IMR-90 (cell line): Measurements from ENCODE around the gene CD40LG. TPM values are rescaled to one million over a fixed set of nuclear protein-coding genes. Genes with fewer than 3 reads are reported as not detected.

Experiments
- ATAC-seq: fragments of 200-7000 bp; cut with Tn5 transposase; 2 replicates; pipeline ENCODE4 v1.9.1; 2020; ENCODE audit warnings: low read depth, mild to moderate bottlenecking, moderate library complexity
- BruUV-seq: library from RNA; stranded (reverse); fragments of 400-500 nt; replicated peaks from 2 replicates; lab custom pipeline; 2021; lab: Mats Ljungman, UMichigan
- CTCF ChIA-PET: fragments of 300-600 bp; formaldehyde crosslinking; extraction: SDS; loops from one replicate; lab custom pipeline; 2021; ENCODE audit warnings: antibody characterized with exemption; lab: Yijun Ruan, JAX
- POLR2A ChIA-PET: fragments of 300-600 bp; sonication (Branson Sonifier 250); formaldehyde crosslinking; loops from one replicate; lab custom pipeline; 2022; ENCODE audit warnings: antibody characterized with exemption; ENCODE audit not compliant: unreplicated experiment; lab: Charles Lee
- DNase-seq: peaks from one replicate; pipeline ENCODE4 v3.0.0; 2013
- H2AFZ ChIP-seq: replicated peaks from 2 replicates; pipeline ENCODE3; 2013; ENCODE audit warnings: low read length, mild to moderate bottlenecking; ENCODE audit not compliant: poor library complexity
- H2AK5ac ChIP-seq: 2 replicates; pipeline ENCODE4 v1.6.1; 2013; ENCODE audit warnings: low read depth, low read length, inconsistent platforms
- H2AK9ac ChIP-seq: replicated peaks from 2 replicates; pipeline ENCODE3; 2013; ENCODE audit warnings: mild to moderate bottlenecking, low read depth, low read length, moderate library complexity; ENCODE audit not compliant: poor library complexity
- H2BK120ac ChIP-seq: 2 replicates; pipeline ENCODE4 v1.6.1; 2013; ENCODE audit warnings: low read depth, low read length, inconsistent platforms
- H2BK15ac ChIP-seq: 3 replicates; pipeline ENCODE4 v1.6.1; 2013; ENCODE audit warnings: low read depth, low read length, inconsistent platforms
- H2BK20ac ChIP-seq: 2 replicates; pipeline ENCODE4 v1.6.1; 2013; ENCODE audit warnings: low read depth, mild to moderate bottlenecking, inconsistent platforms, low read length, moderate library complexity
- H2BK5ac ChIP-seq: 2 replicates; pipeline ENCODE4 v1.6.1; 2013; ENCODE audit warnings: mild to moderate bottlenecking, low read depth, low read length, inconsistent platforms; ENCODE audit not compliant: poor library complexity, severe bottlenecking
- H3K14ac ChIP-seq: replicated peaks from 2 replicates; pipeline ENCODE4 v1.6.1; 2013; ENCODE audit warnings: low read depth, low read length, inconsistent platforms
- H3K18ac ChIP-seq: 2 replicates; pipeline ENCODE4 v1.6.1; 2013; ENCODE audit warnings: low read depth, low read length, control low read depth
- H3K23ac ChIP-seq: 2 replicates; pipeline ENCODE4 v1.6.1; 2013; ENCODE audit warnings: low read depth, low read length, inconsistent platforms
- H3K27ac ChIP-seq: 2 replicates; pipeline ENCODE4 v1.5.1; 2013; ENCODE audit warnings: mild to moderate bottlenecking, control low read depth, low read length; ENCODE audit not compliant: insufficient read depth
- H3K27me3 ChIP-seq: 2 replicates; pipeline ENCODE4 v1.6.1; 2013; ENCODE audit warnings: low read length; ENCODE audit not compliant: control insufficient read depth, insufficient read depth
- H3K36me3 ChIP-seq: 2 replicates; pipeline ENCODE4 v1.6.1; 2013; ENCODE audit warnings: low read length, mixed read lengths; ENCODE audit not compliant: control insufficient read depth, insufficient read depth
- H3K4ac ChIP-seq: 2 replicates; pipeline ENCODE4 v1.6.1; 2013; ENCODE audit warnings: low read depth, low read length, inconsistent platforms
- H3K4me1 ChIP-seq: 2 replicates; pipeline ENCODE4 v1.6.1; 2013; ENCODE audit warnings: low read length, mixed read lengths; ENCODE audit not compliant: control insufficient read depth, insufficient read depth
- H3K4me2 ChIP-seq: 2 replicates; pipeline ENCODE4 v1.6.1; 2013; ENCODE audit warnings: low read depth, mild to moderate bottlenecking, control low read depth, low read length, moderate library complexity
- H3K4me3 ChIP-seq: 2 replicates; pipeline ENCODE4 v1.5.1; 2013; ENCODE audit warnings: low read depth, mild to moderate bottlenecking, control low read depth, low read length, moderate library complexity; ENCODE audit not compliant: insufficient read depth
- H3K56ac ChIP-seq: 2 replicates; pipeline ENCODE4 v1.6.1; 2013; ENCODE audit warnings: low read length, inconsistent platforms; ENCODE audit not compliant: insufficient read depth; ENCODE audit errors: extremely low read depth
- H3K79me1 ChIP-seq, 2 experiments: 2 replicates each; pipeline ENCODE4 v1.6.1; 2013; ENCODE audit warnings: low read length in 2 of 2, inconsistent platforms in 1 of 2, low read depth in 1 of 2
- H3K9ac ChIP-seq: 2 replicates; pipeline ENCODE4 v1.6.1; 2013; ENCODE audit warnings: low read depth, low read length, control low read depth
- H3K9me1 ChIP-seq: 2 replicates; pipeline ENCODE4 v1.6.1; 2013; ENCODE audit warnings: low read length, inconsistent platforms; ENCODE audit not compliant: insufficient read depth
- H3K9me3 ChIP-seq: 2 replicates; pipeline ENCODE4 v1.6.1; 2013; ENCODE audit warnings: low read length; ENCODE audit not compliant: control insufficient read depth, insufficient read depth
- H4K20me1 ChIP-seq: 2 replicates; pipeline ENCODE4 v1.6.1; 2013; ENCODE audit warnings: low read length, inconsistent platforms; ENCODE audit not compliant: insufficient read depth
- H4K5ac ChIP-seq: 2 replicates; pipeline ENCODE4 v1.6.1; 2013; ENCODE audit warnings: mild to moderate bottlenecking, low read depth, low read length, control low read depth
- H4K8ac ChIP-seq, 2 experiments: 2 replicates each; pipeline ENCODE4 v1.6.1; 2013; ENCODE audit warnings: low read depth in 2 of 2, low read length in 2 of 2, control low read depth in 1 of 2, inconsistent platforms in 1 of 2
- H4K91ac ChIP-seq: 2 replicates; pipeline ENCODE4 v1.6.1; 2013; ENCODE audit warnings: low read depth, low read length, inconsistent platforms; ENCODE audit not compliant: insufficient read depth
- CEBPB ChIP-seq: IDR thresholded peaks from 2 replicates; pipeline ENCODE4 v1.6.1; 2012; ENCODE audit warnings: low read depth, low read length, improper control_type of control experiment
- CTCF ChIP-seq: conservative IDR thresholded peaks from 2 replicates; pipeline ENCODE4 v1.5.1; 2012; ENCODE audit warnings: mild to moderate bottlenecking, low read depth, low read length, improper control_type of control experiment
- FOS ChIP-seq: fragments of 150-350 bp; IDR thresholded peaks from 2 replicates; pipeline ENCODE4 v1.6.1; 2016; ENCODE audit warnings: low read depth, low read length
- MAZ ChIP-seq: IDR thresholded peaks from 2 replicates; pipeline ENCODE4 v1.6.1; 2012; ENCODE audit warnings: low read depth, mild to moderate bottlenecking, low read length, improper control_type of control experiment, moderate library complexity, borderline replicate concordance
- MXI1 ChIP-seq: IDR thresholded peaks from 2 replicates; pipeline ENCODE4 v1.6.1; 2012; ENCODE audit warnings: low read depth, mild to moderate bottlenecking, low read length, moderate library complexity, borderline replicate concordance
- WGBS, 2 experiments: methylation state at CpG; one replicate each; pipeline versions ENCODE4 v1.1.5 to v1.1.7; 2013; ENCODE audit warnings: missing lambda C conversion rate in 2 of 2; ENCODE audit not compliant: insufficient read length in 1 of 2; ENCODE audit errors: extremely low coverage in 2 of 2; 5-methylcytosine and 5-hydroxymethylcytosine counted together
- dilution Hi-C: fragments of 300-500 bp; cut with HindIII; formaldehyde crosslinking; loops from one replicate; pipeline ENCODE4 v1.14.3; 2018; ENCODE audit warnings: low sequenced_read_pairs; ENCODE audit not compliant: unreplicated experiment
- in situ Hi-C: fragments of 300-500 bp; cut with MboI; formaldehyde crosslinking; loops from 3 replicates; pipeline ENCODE4 v1.14.3; 2019; ENCODE audit warnings: low sequenced_read_pairs, inconsistent platforms, mixed read lengths
- intact Hi-C: fragments of 100-400 bp; cut with micrococcal nuclease; formaldehyde crosslinking; loops from 2 replicates; pipeline ENCODE4 v1.10.0; 2022
- polyA plus RNA-seq, 3 experiments: library from polyadenylated mRNA; depleted of rRNA; stranded (reverse); fragments of >200 nt; gene quantifications; 2 replicates each; pipeline ENCODE4 v1.2.3, GENCODE V29; 2012; ENCODE audit warnings: low replicate concordance in 1 of 3
- total RNA-seq: library from RNA; depleted of rRNA; stranded (reverse); fragments of >200 nt; gene quantifications from 2 replicates; pipeline ENCODE4 v1.2.3, GENCODE V29; 2012

CD40LG gene
- total and polyA plus RNA-seq, 2 of the 4 experiments (the other 2 are of a cell fraction), result not detected

- H3K27me3 ChIP-seq, result peaks cover 3% of the 10 kb centered on the region; the same call in 1 of the 2 replicates
- H3K4me1 ChIP-seq, result no peaks in the 10 kb centered on the region
- no peak overlapping the region for H4K5ac ChIP-seq
- intact Hi-C loops (no loop called here), dilution Hi-C loops (no loop called here), in situ Hi-C loops (no loop called here)
- TF ChIP-seq CTCF (no peak), FOS (no peak), MAZ (no peak), MXI1 (no peak), CEBPB (no peak)
- POLR2A ChIA-PET, result no interaction called here
- no peaks in the 10 kb centered on the region for H3K9me1 ChIP-seq
- no peak for DNase-seq
- no peaks in the 10 kb centered on the region for H3K9me3 ChIP-seq
- H2BK5ac ChIP-seq, result no peak overlapping the region
- H3K14ac ChIP-seq, result no peak overlapping the region
- no peak overlapping the region for H2BK15ac ChIP-seq
- CTCF ChIA-PET, result interaction anchor here (1.0 kb wide), 1 partner anchor 18 kb away, joined by 3 read pairs; no protein-coding TSS in a partner anchor
- H3K27ac ChIP-seq, result no peak overlapping the region
- H2BK120ac ChIP-seq, result no peak overlapping the region
- H3K56ac ChIP-seq, result no peak overlapping the region
- H3K36me3 ChIP-seq, result no peaks in the 10 kb centered on the region
- ATAC-seq, result no peak
- H2AK5ac ChIP-seq, result no peak overlapping the region
- no peak overlapping the region for H2AK9ac ChIP-seq
- H3K4me2 ChIP-seq, result no peak overlapping the region
- H3K9ac ChIP-seq, result no peak overlapping the region
- no peaks in the 10 kb centered on the region for H3K79me1 ChIP-seq
- no TSS peak for BruUV-seq
- H4K91ac ChIP-seq, result no peak overlapping the region
- H3K4ac ChIP-seq, result no peak overlapping the region
- no peak overlapping the region for H2BK20ac ChIP-seq
- H3K23ac ChIP-seq, result no peak overlapping the region
- H4K20me1 ChIP-seq, result no peaks in the 10 kb centered on the region
- no peak overlapping the region for H2AFZ ChIP-seq
- WGBS, 2 experiments, result no CpG with 5 or more reads among the region's 6 CpGs
- no peak overlapping the region for H3K18ac ChIP-seq
- H4K8ac ChIP-seq, result no peak overlapping the region
- H3K4me3 ChIP-seq, result no peak overlapping the region
Observed at GRCh38 chrX:136629084-136629750, 18.7 kb upstream of the CD40LG start.
